ENCODE results near the gene PAH. TPM values are rescaled to one million over a fixed set of nuclear protein-coding genes. Genes with fewer than 3 reads are reported as not detected.

The PAH gene
- polyA plus RNA-seq, 1 experiment = not detected

DNA sequence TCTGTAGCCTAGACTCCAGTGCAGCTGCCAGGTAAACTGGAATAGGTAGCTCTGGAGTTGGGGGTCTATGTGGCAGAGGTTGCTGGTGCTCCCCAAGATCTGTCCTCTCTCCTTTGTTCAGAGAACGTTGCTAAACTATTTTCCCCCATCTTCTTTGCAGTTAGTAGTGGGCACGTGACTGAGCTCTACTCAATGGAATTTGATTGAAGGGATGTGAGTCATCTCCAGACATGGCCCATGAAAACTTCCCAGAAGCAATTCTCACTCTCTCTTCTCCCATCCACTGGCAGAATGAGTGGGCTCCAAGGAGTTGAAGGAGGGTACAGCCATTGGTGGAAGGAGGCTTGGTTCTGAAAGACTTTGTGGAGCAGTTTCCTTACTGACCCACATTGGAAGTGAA is 44.0 kb downstream of the PAH start:
- H3K4me3 ChIP-seq (ENCODE audit: low read depth, low read length) = no peak overlapping the region
- H3K27me3 ChIP-seq (ENCODE audit: control insufficient read depth, insufficient read depth, low read length) = no peaks in the 10 kb centered on the region
- DNase-seq (ENCODE audit: low read depth) = no peak
- POLR2A ChIA-PET = no interaction called here
- no peaks in the 10 kb centered on the region for H3K36me3 ChIP-seq (ENCODE audit: control insufficient read depth, insufficient read depth, low read length)
- TF ChIP-seq, protein P1, sequence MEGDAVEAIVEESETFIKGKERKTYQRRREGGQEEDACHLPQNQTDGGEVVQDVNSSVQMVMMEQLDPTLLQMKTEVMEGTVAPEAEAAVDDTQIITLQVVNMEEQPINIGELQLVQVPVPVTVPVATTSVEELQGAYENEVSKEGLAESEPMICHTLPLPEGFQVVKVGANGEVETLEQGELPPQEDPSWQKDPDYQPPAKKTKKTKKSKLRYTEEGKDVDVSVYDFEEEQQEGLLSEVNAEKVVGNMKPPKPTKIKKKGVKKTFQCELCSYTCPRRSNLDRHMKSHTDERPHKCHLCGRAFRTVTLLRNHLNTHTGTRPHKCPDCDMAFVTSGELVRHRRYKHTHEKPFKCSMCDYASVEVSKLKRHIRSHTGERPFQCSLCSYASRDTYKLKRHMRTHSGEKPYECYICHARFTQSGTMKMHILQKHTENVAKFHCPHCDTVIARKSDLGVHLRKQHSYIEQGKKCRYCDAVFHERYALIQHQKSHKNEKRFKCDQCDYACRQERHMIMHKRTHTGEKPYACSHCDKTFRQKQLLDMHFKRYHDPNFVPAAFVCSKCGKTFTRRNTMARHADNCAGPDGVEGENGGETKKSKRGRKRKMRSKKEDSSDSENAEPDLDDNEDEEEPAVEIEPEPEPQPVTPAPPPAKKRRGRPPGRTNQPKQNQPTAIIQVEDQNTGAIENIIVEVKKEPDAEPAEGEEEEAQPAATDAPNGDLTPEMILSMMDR (IDR thresholded peaks at IDR 0.05; ENCODE audit: insufficient read depth, low read depth, low read length) = no peak
- CTCF ChIA-PET = interaction anchor here (1.1 kb wide), 1 partner anchor 760 kb away, joined by 3 read pairs; no protein-coding TSS in a partner anchor

DNA sequence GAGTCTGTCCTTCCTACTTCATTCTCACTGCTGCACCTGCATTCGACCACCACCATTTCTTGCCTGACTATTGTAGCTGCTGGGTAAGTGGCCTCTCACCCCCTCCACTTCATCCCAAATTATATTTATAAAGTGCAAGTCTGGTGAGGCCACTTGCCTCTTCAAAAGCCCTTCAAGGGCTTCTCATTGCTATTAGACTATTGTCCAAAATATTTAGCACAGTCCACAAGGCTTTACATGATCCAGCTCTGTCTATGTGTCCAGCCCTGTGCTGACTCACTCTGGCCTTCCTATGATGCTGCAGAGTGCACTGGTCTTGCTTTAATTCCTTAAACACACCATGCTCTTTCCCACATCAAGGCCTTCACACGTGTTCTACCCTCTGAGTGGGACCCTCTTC is 46.0 kb downstream of the PAH start:
- TF ChIP-seq, protein P1 (IDR thresholded peaks at IDR 0.05; ENCODE audit: insufficient read depth, low read depth, low read length) = no peak
- H3K27me3 ChIP-seq (ENCODE audit: control insufficient read depth, insufficient read depth, low read length) = no peaks in the 10 kb centered on the region
- H3K36me3 ChIP-seq (ENCODE audit: control insufficient read depth, insufficient read depth, low read length) = no peaks in the 10 kb centered on the region
- ChIA-PET POLR2A (no interaction called here), CTCF (no interaction called here)
- no peak overlapping the region for H3K4me3 ChIP-seq (ENCODE audit: low read depth, low read length)
- DNase-seq (ENCODE audit: low read depth) = no peak

DNA sequence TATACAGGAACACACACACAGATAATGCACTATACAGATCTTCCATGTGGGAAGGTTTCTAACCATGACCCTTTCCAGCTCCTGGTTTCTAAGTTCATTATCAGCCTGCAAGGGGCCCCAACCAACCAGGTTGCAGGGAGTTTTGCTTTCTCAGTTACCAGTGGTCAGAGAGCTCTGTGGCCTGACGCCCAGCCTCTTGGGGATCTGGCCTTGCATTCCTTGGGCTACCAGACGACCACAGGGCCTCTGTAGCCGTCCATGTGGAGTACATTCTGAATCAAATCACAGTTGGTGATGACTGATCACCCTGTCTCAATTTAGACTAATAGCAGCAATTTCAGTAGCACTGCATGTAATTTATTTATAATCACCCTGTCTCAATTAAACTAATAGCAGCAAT is 47.5 kb downstream of the PAH start:
- TF ChIP-seq, protein P1 (IDR thresholded peaks at IDR 0.05; ENCODE audit: insufficient read depth, low read depth, low read length) = no peak
- POLR2A ChIA-PET = no interaction called here
- Histone ChIP-seq H3K4me3 (ENCODE audit: low read depth, low read length) (no peak overlapping the region), H3K36me3 (ENCODE audit: control insufficient read depth, insufficient read depth, low read length) (no peaks in the 10 kb centered on the region), H3K27me3 (ENCODE audit: control insufficient read depth, insufficient read depth, low read length) (no peaks in the 10 kb centered on the region)
- DNase-seq (ENCODE audit: low read depth) = no peak
- CTCF ChIA-PET = interaction anchor here (1.1 kb wide), 1 partner anchor 9 kb away, joined by 4 read pairs; no protein-coding TSS in a partner anchor

DNA sequence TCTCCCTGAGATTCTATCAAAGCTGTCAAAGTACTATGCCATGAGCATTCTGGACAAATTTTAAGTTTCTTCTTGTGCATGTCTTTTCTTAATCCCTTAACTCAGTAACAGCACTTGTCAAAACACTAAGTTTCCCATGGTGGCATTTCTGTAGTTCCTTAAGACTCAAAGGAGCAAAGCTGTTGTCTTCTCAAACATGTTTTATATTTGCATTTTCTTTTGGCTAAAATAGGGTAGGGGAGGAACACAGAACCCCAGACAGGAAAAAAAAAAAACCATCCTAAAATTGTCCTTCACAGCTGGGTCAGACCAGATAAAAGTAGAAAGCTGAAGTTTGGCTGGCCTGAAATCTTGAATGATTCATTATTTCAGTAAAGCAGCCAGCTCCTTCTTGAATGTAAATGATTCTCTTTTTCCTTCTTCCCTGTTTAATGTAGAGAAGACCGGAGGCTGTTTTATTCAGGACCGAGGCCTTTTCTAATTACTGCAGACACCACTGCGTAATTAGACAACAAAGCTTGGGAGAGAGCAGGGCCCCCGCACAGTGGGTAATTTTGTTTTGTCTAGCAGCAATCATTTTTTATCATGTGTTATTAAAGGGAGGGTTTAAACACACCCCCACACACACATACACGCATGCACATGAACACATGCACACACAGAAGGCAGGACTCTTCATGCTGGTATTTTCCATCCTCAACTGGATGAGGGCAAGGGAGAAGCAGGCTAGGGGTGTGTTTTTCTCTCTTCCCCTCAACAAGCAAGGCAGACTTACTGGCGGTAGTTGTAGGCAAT is 51.0 kb downstream of the PAH start:
- Histone ChIP-seq H3K4me3 (ENCODE audit: low read depth, low read length) (no peak overlapping the region), H3K36me3 (ENCODE audit: control insufficient read depth, insufficient read depth, low read length) (no peaks in the 10 kb centered on the region), H3K27me3 (ENCODE audit: control insufficient read depth, insufficient read depth, low read length) (no peaks in the 10 kb centered on the region)
- DNase-seq (ENCODE audit: low read depth) = no peak
- ChIA-PET POLR2A (no interaction called here), CTCF (interaction anchor here (1.2 to 2.0 kb wide), 4 partner anchors 12 to 682 kb away, joined by 3 to 10 read pairs (median 6); no protein-coding TSS in a partner anchor)
- TF ChIP-seq, protein P1 (IDR thresholded peaks at IDR 0.05; ENCODE audit: insufficient read depth, low read depth, low read length) = no peak

DNA sequence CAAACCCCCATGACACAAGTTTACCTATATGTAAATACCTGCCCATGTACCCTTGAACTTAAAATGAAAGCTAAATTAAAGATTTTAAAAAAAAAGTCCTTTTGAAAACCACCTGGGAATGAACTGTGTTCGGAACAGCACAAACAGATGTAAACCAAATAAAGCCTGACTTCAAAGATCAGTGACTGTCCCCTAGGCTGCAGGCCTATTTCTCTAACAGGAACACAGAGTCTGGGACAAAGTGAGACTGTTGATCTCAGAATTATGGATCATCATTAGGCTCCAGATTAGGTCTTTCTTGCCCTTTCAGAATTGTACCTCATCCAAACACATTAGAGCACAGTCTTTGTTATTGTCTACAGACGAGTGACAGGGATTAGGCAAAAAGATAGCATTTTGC is 54.6 kb downstream of the PAH start:
- ChIA-PET CTCF (interaction anchor here (0.6 to 0.9 kb wide), 2 partner anchors 15 to 20 kb away, joined by 3 to 4 read pairs; no protein-coding TSS in a partner anchor), POLR2A (no interaction called here)
- no peaks in the 10 kb centered on the region for H3K36me3 ChIP-seq (ENCODE audit: control insufficient read depth, insufficient read depth, low read length)
- TF ChIP-seq, protein P1 (IDR thresholded peaks at IDR 0.05; ENCODE audit: insufficient read depth, low read depth, low read length) = no peak
- no peak overlapping the region for H3K4me3 ChIP-seq (ENCODE audit: low read depth, low read length)
- H3K27me3 ChIP-seq (ENCODE audit: control insufficient read depth, insufficient read depth, low read length) = no peaks in the 10 kb centered on the region
- DNase-seq (ENCODE audit: low read depth) = no peak

All from BJ (cell line).